Choroid plexus epithelial cell (primary cell): ENCODE measurements around the gene PIGC.

Experiments used
- DNase-seq: peaks from one replicate; pipeline ENCODE4 v3.0.0-alpha.2; 2010; ENCODE audit warnings: low read depth
- H3K4me3 ChIP-seq: 2 replicates; pipeline ENCODE4 v1.5.1; 2011; ENCODE audit warnings: low read depth, mild to moderate bottlenecking, control low read depth, low read length, moderate library complexity
- TF ChIP-seq, protein P1 (sequence below): conservative IDR thresholded peaks from 2 replicates; pipeline ENCODE4 v1.5.1; 2011; ENCODE audit warnings: low read depth, mild to moderate bottlenecking, control low read depth, inconsistent platforms, low read length, moderate library complexity

PIGC gene

DNA sequence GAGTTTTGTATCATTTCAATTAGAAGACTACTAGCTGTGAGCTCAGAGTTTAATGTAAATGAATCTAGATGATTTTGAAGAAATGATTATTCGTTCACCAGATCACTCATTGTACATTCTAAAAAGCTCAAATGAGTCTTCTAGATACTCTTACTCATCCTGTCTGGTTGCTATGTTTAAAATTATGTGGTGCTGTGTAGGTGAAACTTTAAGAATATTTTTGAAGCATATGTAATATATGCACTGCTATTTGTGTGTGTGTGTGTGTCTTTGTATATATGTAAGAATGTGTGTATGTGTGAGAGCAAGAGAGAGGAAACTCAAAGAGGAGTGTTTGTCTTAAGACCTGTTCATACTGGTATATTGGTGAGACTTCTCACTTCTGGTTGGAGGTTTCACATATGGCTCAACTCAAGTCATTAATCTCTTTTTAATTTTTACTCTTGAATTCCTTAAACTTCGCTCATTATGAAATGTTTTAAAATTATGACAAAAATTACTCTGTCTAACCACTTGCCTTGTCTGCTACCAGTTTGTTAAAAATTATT lies 32.0 kb downstream of the PIGC start:
- TF ChIP-seq, protein P1, sequence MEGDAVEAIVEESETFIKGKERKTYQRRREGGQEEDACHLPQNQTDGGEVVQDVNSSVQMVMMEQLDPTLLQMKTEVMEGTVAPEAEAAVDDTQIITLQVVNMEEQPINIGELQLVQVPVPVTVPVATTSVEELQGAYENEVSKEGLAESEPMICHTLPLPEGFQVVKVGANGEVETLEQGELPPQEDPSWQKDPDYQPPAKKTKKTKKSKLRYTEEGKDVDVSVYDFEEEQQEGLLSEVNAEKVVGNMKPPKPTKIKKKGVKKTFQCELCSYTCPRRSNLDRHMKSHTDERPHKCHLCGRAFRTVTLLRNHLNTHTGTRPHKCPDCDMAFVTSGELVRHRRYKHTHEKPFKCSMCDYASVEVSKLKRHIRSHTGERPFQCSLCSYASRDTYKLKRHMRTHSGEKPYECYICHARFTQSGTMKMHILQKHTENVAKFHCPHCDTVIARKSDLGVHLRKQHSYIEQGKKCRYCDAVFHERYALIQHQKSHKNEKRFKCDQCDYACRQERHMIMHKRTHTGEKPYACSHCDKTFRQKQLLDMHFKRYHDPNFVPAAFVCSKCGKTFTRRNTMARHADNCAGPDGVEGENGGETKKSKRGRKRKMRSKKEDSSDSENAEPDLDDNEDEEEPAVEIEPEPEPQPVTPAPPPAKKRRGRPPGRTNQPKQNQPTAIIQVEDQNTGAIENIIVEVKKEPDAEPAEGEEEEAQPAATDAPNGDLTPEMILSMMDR, result no peak
- no peak for DNase-seq
- H3K4me3 ChIP-seq, result no peak overlapping the region

DNA sequence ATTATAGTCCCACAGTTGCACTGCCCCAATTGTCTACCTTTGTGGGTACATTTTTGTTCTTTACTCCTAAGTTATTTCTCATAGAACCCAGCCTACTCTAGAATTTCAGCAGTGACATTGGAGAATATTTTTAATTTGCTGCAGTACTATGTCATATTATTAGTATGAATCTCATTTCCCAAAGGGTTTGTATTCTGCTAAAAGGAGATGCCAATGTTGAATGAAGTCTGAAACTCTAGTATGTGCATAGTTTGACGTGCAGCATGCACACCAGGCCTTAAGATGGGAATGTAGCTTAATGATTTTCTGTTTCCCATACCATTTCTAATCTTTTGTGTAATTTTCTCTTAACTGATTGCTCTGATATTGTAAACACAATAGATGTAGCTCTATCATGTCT lies 33.8 kb downstream of the PIGC start:
- no peak overlapping the region for H3K4me3 ChIP-seq
- DNase-seq, result no peak
- TF ChIP-seq, protein P1, result no peak

DNA sequence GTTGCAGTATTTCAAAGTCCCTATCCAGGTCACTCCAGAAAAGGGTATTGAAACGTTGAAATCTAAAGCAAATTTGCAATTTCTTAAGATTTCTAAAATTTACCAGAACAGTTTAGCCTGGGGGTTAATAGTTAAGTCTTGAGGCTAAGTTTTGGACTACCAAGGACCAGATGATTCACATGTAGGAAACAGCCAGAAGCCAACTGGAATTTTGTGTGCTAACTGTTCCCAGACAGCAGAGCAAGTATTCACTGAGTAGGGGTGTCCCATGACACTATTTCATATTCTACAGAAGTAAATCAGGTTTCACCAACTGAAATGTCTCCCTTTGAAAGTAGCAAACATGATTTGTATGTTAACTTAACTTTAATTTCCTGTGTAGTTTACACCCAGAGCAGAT lies 34.9 kb downstream of the PIGC start:
- TF ChIP-seq, protein P1, result no peak
- DNase-seq, result no peak
- no peak overlapping the region for H3K4me3 ChIP-seq

DNA sequence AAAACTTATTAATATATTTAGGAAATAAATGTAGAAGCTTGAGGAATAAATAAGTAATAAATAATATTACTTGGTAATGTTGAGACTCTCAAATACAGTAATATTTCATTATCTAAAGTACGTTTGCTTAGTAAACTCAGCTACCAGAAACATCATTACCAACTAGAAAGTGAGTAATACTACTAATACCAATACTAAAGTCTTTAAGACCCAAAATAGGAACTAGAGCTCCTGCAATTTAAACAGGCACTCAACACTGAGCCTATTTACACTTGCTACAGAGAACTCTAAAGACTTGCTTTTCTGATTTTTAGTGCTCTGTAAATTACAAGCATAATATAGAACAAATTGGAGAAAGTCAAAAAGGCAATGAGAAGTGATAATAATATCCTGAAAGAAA lies 36.9 kb downstream of the PIGC start:
- TF ChIP-seq, protein P1, result no peak
- no peak overlapping the region for H3K4me3 ChIP-seq
- DNase-seq, result no peak

DNA sequence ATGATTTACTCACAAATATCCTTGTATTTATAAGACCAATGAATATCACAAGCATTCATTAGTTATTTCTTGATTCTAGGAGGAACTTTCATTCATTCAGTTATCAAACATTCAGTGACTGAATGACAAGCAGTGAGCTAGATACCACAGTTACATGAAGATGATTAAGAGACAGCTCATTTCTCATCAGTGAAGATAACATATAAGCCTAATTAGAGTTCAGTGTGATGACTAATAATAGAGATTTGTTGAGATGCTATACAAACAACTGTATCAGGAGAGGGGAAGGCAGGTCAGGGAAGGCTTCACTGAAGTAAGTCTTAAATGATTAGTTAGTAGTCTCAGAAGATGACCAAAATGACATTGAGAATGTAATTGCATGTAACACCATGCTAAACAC lies 38.0 kb downstream of the PIGC start:
- TF ChIP-seq, protein P1, result no peak
- DNase-seq, result no peak
- H3K4me3 ChIP-seq, result no peak overlapping the region

DNA sequence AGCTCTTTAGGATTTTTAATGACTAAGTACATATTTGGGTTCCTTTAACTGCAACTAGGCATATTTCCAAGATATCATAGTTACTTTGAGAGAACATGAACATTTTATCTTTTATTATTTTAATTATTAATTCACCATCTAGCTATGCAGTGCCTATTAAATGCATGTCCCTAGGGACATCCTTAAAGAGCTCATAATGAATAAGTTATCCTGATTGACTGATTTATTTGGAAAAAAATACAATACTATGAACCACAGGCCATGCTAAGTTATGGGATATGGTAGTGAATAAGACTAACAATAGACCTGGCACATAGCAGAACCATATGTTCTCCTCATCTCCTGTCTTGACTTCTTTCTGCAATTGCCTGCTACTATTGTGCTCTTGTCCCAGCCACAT lies 39.7 kb downstream of the PIGC start:
- DNase-seq, result no peak
- TF ChIP-seq, protein P1, result no peak
- H3K4me3 ChIP-seq, result no peak overlapping the region

DNA sequence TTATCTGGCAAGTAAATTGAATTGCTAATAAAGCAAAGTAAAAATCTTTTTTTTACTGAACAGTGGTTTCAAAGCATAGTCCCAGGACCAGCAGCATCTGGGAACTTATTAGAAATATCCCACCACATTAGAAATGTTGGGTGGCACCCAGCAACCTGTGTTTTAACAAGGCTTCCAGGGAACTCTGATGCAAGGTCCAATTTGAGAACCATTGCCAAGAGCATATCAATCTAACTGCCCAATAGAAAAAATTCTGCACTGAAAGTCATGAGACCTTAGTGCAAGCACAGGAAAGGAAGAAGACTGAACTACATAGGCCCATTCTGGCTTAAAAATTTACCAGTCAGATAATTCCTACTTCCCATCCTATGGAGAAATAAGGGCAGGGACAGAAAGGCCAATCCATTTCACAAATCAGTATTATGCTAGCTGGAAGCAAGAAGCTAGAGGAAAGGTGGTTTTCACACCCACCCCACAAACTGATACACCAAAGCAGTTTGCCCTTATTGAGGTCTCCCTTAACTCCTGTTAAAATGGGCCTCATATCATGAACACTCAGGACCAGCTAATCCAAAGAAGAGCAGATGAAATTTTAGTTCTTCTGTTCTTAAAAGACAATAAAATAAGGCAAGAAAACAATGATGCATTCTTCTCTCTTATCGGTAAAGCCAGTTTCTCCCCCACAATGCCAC lies 40.8 kb downstream of the PIGC start:
- TF ChIP-seq, protein P1, result no peak
- DNase-seq, result no peak
- no peak overlapping the region for H3K4me3 ChIP-seq
